HG02870 (cell line): ENCODE results near the gene SLAMF6.
"Not testable (repeated sequence)": the region's sequence is repeated elsewhere in the genome, so short reads cannot be mapped to it uniquely, and the experiment has no call there.

Source experiments
- ATAC-seq: cut with Tn5 transposase; IDR thresholded peaks from one replicate; pipeline ENCODE4 v1.9.1; 2021; ENCODE audit warnings: mild to moderate bottlenecking, moderate library complexity; ENCODE audit not compliant: unreplicated experiment

SLAMF6 gene

GRCh38 chr1:160522622-160523345, at the start of gene SLAMF6:
Gene SLAMF6 (minus strand): TSS chr1:160523255. CDS start chr1:160523192, 63 bp downstream.
- ATAC-seq, result peak; percentile 69

GRCh38 chr1:160570840-160571239, 47.8 kb upstream of the SLAMF6 start:
- ATAC-seq, result no peak

GRCh38 chr1:160569806-160570205, 46.8 kb upstream of the SLAMF6 start:
- no peak for ATAC-seq

- peak; percentile 67 for ATAC-seq
Measured at GRCh38 chr1:160567858-160568682, 45.0 kb upstream of the SLAMF6 start.

- ATAC-seq, result no peak
Measured at GRCh38 chr1:160567341-160567740, 44.3 kb upstream of the SLAMF6 start.

- ATAC-seq, result no peak
Measured at GRCh38 chr1:160565564-160565963, 42.5 kb upstream of the SLAMF6 start.

GRCh38 chr1:160563230-160563629, 40.2 kb upstream of the SLAMF6 start:
- ATAC-seq, result not testable (repeated sequence)

- ATAC-seq, result not testable (repeated sequence)
Measured at GRCh38 chr1:160562745-160563144, 39.7 kb upstream of the SLAMF6 start.

- no peak for ATAC-seq
Measured at GRCh38 chr1:160560806-160561205, 37.8 kb upstream of the SLAMF6 start.

- ATAC-seq, result no peak
Measured at GRCh38 chr1:160560045-160560705, 37.1 kb upstream of the SLAMF6 start.

GRCh38 chr1:160559437-160559836, 36.4 kb upstream of the SLAMF6 start:
- ATAC-seq, result not testable (repeated sequence)

GRCh38 chr1:160558660-160559380, 35.8 kb upstream of the SLAMF6 start:
- no peak for ATAC-seq

- no peak for ATAC-seq
Measured at GRCh38 chr1:160553778-160554177, 30.7 kb upstream of the SLAMF6 start.

GRCh38 chr1:160552425-160552824, 29.4 kb upstream of the SLAMF6 start:
- ATAC-seq, result no peak

GRCh38 chr1:160550572-160551034, 27.5 kb upstream of the SLAMF6 start:
- ATAC-seq, result no peak

GRCh38 chr1:160549665-160550006, 26.6 kb upstream of the SLAMF6 start:
- no peak for ATAC-seq

- ATAC-seq, result no peak
Measured at GRCh38 chr1:160548960-160549664, 26.1 kb upstream of the SLAMF6 start.

- ATAC-seq, result no peak
Measured at GRCh38 chr1:160548183-160548582, 25.1 kb upstream of the SLAMF6 start.

GRCh38 chr1:160547422-160547821, 24.4 kb upstream of the SLAMF6 start:
- no peak for ATAC-seq

GRCh38 chr1:160546942-160547341, 23.9 kb upstream of the SLAMF6 start:
- no peak for ATAC-seq
